ENCODE results near the gene DEFB132. TPM values are rescaled to one million over a fixed set of nuclear protein-coding genes. Genes with fewer than 3 reads are reported as not detected.
A peak's percentile ranks its signal among the peaks of the same experiment; 100 is the strongest.

DEFB132 gene
- total RNA-seq, 1 donor from 2014 or later = not detected

DNA sequence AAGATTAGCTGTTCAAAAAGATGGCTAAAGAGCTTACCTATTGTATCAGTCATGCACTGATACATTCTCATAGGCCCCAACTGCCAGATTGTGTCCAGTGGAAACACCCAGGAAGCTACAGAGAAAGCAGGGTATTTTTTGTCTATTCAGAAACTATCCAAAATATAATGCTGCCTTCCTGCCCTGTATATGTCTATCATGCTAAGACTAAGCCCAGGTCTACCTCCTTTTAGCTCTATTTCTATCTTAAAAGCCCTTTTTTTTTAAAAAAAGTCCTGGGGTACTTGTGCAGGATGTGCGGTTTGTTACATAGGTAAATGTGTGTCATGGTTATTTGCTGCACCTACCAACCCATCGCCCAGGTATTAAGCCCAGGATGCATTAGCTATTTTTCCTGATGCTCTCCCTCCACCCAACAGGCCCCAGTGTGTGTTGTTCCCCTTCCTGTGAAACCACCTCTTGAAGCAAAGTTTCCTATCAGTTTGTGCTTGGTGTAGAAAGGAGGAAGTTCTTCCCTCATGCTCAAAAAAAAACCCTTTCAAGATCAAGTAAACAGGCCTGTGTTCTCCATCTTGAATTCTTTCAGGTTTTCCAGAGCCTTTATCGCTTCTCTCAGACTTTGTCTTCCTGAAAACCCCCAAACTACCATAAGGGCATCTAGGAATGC lies 30.0 kb upstream of the DEFB132 start:
- TF ChIP-seq, protein P1, sequence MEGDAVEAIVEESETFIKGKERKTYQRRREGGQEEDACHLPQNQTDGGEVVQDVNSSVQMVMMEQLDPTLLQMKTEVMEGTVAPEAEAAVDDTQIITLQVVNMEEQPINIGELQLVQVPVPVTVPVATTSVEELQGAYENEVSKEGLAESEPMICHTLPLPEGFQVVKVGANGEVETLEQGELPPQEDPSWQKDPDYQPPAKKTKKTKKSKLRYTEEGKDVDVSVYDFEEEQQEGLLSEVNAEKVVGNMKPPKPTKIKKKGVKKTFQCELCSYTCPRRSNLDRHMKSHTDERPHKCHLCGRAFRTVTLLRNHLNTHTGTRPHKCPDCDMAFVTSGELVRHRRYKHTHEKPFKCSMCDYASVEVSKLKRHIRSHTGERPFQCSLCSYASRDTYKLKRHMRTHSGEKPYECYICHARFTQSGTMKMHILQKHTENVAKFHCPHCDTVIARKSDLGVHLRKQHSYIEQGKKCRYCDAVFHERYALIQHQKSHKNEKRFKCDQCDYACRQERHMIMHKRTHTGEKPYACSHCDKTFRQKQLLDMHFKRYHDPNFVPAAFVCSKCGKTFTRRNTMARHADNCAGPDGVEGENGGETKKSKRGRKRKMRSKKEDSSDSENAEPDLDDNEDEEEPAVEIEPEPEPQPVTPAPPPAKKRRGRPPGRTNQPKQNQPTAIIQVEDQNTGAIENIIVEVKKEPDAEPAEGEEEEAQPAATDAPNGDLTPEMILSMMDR (IDR thresholded peaks at IDR 0.05) = no peak
- no peaks in the 10 kb centered on the region for H3K4me1 ChIP-seq
- H3K36me3 ChIP-seq = no peaks in the 10 kb centered on the region
- DNase-seq = no peak
- H3K27ac ChIP-seq = no peak overlapping the region
- no peak overlapping the region for H3K4me3 ChIP-seq
- no peaks in the 10 kb centered on the region for H3K27me3 ChIP-seq (ENCODE audit: low read depth)
- H3K9me3 ChIP-seq = no peaks in the 10 kb centered on the region
- intact Hi-C loops (cut with DNase I) = no loop called here
- no peak for ATAC-seq

DNA sequence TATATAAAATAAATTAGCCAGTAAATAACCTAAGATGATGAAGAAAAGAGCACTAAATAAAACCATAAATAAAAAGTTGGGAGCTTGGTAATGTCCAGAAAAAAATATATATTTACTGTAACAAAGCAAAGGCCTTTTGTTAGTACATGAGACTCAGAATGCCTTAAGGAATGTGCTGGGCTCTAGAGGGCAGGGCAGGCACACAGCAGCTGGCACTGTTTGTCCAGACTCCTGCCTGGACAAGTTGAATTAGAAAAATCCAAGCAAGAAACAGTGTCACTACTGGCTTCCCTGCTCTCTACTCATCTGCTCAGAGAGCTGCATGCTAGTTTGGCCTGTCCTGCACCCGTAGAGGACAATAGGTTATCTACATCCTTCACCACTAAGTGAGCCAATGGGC lies 21.6 kb upstream of the DEFB132 start:
- no peak for DNase-seq
- intact Hi-C loops (cut with DNase I) = no loop called here

DNA sequence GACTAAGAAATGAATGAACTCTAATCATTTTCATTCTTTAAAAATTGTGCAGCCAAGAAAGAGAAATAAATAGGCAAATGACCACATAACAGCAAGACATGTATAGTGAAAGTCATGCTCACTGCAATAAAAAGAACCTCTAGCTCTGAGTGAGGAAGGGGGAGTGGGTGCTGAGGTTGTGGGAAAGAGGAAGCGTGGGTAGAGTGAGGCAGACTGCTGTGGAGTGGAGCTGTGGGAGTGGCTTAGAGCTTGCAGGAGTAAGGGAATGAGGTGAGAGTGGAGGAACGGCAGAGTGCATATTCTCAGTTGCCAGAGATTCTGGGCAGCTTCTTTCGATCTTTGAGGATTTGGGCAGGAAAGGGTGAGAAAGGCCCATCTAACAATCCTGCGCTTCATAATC lies 20.0 kb upstream of the DEFB132 start:
- Histone ChIP-seq H3K27me3 (ENCODE audit: low read depth) (no peaks in the 10 kb centered on the region), H3K4me3 (peak overlapping the region; percentile 25), H3K36me3 (no peaks in the 10 kb centered on the region), H3K4me1 (peaks cover 12% of the 10 kb centered on the region), H3K27ac (peak overlapping the region; percentile 54), H3K9me3 (no peaks in the 10 kb centered on the region)
- intact Hi-C loops (cut with DNase I) = no loop called here
- TF ChIP-seq, protein P1 (IDR thresholded peaks at IDR 0.05) = no peak
- ATAC-seq (peak; percentile 92 to 96), DNase-seq (peak; percentile 69)

More for the DNA sequence above, 21.6 kb upstream of the DEFB132 start:
- Histone ChIP-seq H3K27ac (no peak overlapping the region), H3K4me1 (peaks cover 12% of the 10 kb centered on the region), H3K27me3 (ENCODE audit: low read depth) (no peaks in the 10 kb centered on the region), H3K4me3 (no peak overlapping the region), H3K9me3 (no peaks in the 10 kb centered on the region), H3K36me3 (no peaks in the 10 kb centered on the region)
- ATAC-seq = peak; percentile 54 to 57
- TF ChIP-seq, protein P1 (IDR thresholded peaks at IDR 0.05) = peak; percentile 15

DNA sequence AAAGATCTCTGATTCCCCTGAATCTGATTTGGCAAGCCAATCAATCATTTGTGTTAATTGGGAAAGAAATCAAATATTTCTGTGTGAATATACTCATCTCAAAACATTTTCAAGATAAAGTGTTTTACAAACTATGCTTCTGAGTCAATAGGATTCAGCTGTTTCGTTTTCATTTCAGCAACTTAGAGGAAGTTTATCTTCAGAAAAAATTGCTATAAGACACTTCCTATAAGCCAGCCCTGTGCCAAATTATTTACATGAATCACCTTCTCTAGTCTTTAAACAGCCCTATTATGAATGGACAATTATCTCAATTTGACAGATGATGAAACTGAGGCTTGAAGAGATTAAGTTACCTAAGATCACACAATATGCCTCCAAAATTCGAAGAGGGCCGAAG lies 19.6 kb upstream of the DEFB132 start:
- peaks cover 12% of the 10 kb centered on the region for H3K4me1 ChIP-seq
- no peaks in the 10 kb centered on the region for H3K27me3 ChIP-seq (ENCODE audit: low read depth)
- ATAC-seq = peak; percentile 54 to 75
- peak overlapping the region; percentile 54 for H3K27ac ChIP-seq
- H3K9me3 ChIP-seq = no peaks in the 10 kb centered on the region
- peak overlapping the region; percentile 25 for H3K4me3 ChIP-seq
- no peak for DNase-seq
- H3K36me3 ChIP-seq = no peaks in the 10 kb centered on the region
- TF ChIP-seq, protein P1 (IDR thresholded peaks at IDR 0.05) = no peak
- intact Hi-C loops (cut with DNase I) = no loop called here

DNA sequence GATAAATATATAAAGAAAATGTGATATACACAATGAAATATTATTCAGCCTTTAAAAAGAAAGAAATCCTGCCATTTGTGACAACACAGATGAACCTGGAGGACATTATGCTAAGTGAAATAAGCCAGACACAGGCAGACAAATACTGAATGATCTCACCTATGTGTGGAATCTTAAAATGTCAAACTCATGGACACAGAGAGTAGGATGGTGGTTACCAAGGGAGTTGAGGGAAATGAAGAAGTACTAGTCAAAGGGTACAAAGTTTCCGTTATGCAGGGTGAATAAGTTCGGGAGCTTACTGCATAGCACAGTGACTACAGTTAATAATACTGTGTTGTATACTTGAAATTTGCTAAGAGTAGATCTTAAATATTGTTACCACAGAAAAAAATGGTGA lies 14.6 kb upstream of the DEFB132 start:
- TF ChIP-seq, protein P1 (IDR thresholded peaks at IDR 0.05) = no peak
- no peaks in the 10 kb centered on the region for H3K36me3 ChIP-seq
- H3K4me1 ChIP-seq = peaks cover 3% of the 10 kb centered on the region
- no peaks in the 10 kb centered on the region for H3K9me3 ChIP-seq
- H3K4me3 ChIP-seq = no peak overlapping the region
- intact Hi-C loops (cut with DNase I) = no loop called here
- no peak overlapping the region for H3K27ac ChIP-seq
- ATAC-seq (no peak), DNase-seq (no peak)
- no peaks in the 10 kb centered on the region for H3K27me3 ChIP-seq (ENCODE audit: low read depth)

All from lower lobe of right lung (tissue), 2 donors.